GM10266 (cell line): ENCODE results near the gene MYO9A.

Experiments used
- DNase-seq: peaks from one replicate; pipeline ENCODE4 v3.0.0; 2012; ENCODE audit errors: extremely low spot score
- CTCF ChIP-seq: IDR thresholded peaks from 2 replicates; pipeline ENCODE4 v1.5.1; 2012; ENCODE audit warnings: mild to moderate bottlenecking, low read depth; ENCODE audit not compliant: control insufficient read depth, insufficient read depth; ENCODE audit errors: missing control alignments

Gene MYO9A

GRCh38 chr15:71810256-71811035, 307.5 kb downstream of the MYO9A start, which contains the start of gene NR2E3:
Gene NR2E3 (plus strand): TSS chr15:71810554. CDS start chr15:71810744, 190 bp downstream.
- no peak for DNase-seq
- TF ChIP-seq CTCF: no peak

GRCh38 chr15:71809346-71809745, 308.6 kb downstream of the MYO9A start:
- DNase-seq: no peak
- no peak for TF ChIP-seq CTCF

DNA sequence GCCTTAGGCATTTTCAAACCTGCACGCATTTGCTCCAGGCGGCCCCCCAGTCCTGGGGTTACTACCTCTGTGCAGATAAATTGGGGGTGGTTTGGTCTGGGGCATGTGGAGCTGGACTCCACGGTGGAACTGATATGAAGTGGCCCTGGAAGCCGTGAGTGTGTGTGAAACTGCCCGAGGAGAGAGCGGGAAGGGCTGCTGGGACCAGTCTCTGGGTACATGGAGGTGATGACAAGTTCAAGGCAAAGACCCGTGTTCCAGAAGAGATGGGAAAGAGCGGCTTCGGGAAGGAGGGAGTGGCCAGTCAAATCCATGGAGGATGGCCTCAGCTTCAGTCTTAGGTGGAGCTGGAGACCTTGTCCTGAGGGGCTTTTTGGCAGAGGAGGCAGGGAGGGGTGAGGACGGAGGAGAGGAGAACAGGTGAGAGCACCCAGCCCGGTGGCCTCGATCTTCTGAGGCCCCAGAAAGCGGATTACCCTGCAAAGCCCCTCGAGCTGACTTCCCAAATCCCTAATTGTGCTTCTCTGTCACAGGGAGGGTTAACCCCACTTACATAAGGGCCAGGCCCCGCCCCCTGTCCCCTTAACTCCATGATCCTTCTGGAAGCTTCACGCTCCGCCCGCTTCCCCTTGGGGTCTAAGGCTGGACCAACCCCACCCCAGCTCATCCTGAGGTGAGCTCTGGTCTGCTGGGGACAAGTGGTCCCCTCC, 309.5 kb downstream of the MYO9A start:
- no peak for DNase-seq
- TF ChIP-seq CTCF: no peak

- no peak for TF ChIP-seq CTCF
- DNase-seq: no peak
These were observed 310.3 kb downstream of the MYO9A start for GRCh38 chr15:71807691-71808091.

GRCh38 chr15:71807125-71807629, 310.8 kb downstream of the MYO9A start:
- TF ChIP-seq CTCF: no peak
- no peak for DNase-seq

- DNase-seq: no peak
- no peak for TF ChIP-seq CTCF
These were observed 311.5 kb downstream of the MYO9A start for GRCh38 chr15:71806452-71806931.

DNA sequence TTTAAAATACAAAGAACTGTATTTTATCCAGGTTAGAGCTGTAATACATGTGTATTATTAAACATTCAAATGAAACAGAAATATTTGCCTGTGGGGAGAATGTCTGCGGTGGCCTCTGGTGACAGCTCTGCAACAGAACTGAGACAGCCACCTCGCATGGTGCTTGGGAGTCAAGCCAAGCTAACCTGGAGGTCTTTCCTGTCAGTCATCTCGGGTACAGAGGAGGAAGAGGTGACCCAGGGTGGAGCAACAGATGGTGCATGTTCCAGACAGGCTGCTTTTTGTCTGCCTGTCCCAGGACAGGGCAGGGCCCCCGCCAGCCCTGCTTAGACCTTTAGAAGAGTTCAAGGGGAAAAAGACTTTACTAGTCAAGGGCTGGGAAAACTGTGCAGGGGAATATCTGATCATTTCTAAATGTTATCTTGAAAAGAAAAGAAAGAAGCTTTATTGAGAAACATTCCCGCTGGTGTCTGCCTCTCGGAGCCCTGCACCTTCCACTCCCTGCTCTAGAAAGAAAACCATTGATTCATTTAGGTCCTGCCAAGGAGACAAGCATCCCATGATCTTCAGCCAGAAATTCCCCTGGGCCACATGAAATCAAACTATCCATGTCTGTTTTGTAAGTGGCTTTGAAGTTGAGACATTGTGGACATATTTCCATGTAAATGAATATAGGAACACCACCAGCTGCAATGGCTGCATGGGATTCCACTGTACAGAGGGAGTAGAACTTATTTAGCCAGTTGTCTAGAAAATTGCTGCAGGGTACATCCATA, 313.1 kb downstream of the MYO9A start:
- DNase-seq: no peak
- no peak for TF ChIP-seq CTCF
